Lower lobe of right lung (tissue), 2 donors: Measurements from ENCODE around the gene XRCC2. TPM values are rescaled to one million over a fixed set of nuclear protein-coding genes. Genes with fewer than 3 reads are reported as not detected.

ENCODE experiments used
- ATAC-seq, 2 donors: fragments of 200-7000 bp; cut with Tn5 transposase; one replicate each; pipeline ENCODE4 v1.9.1; 2020 to 2022; ENCODE audit warnings: mild to moderate bottlenecking in 2 of 2, moderate library complexity in 2 of 2
- DNase-seq: peaks from one replicate; pipeline ENCODE4 v3.0.0-alpha.2; 2020
- H3K27ac ChIP-seq: fragments of 200-600 bp; one replicate; pipeline ENCODE4 v1.8.0; 2022
- H3K27me3 ChIP-seq: fragments of 200-600 bp; one replicate; pipeline ENCODE4 v1.8.0; 2022; ENCODE audit warnings: low read depth
- H3K36me3 ChIP-seq: fragments of 200-600 bp; one replicate; pipeline ENCODE4 v1.8.0; 2022; ENCODE audit warnings: mild to moderate bottlenecking
- H3K4me1 ChIP-seq: fragments of 200-600 bp; one replicate; pipeline ENCODE4 v1.8.0; 2022
- H3K4me3 ChIP-seq: fragments of 200-600 bp; one replicate; pipeline ENCODE4 v1.8.0; 2022; ENCODE audit warnings: mild to moderate bottlenecking
- H3K9me3 ChIP-seq: fragments of 200-600 bp; one replicate; pipeline ENCODE4 v1.8.0; 2022
- intact Hi-C: fragments of 100-400 bp; cut with DNase I; formaldehyde crosslinking; loops from one replicate; pipeline ENCODE4 v1.11.0; 2022
- total RNA-seq: library from RNA; stranded (reverse); fragmentation: NEBNext Ultra II Directional; extraction: Animal tissue kit (Norgen Biotek cat#: 25700); gene quantifications from one replicate; pipeline ENCODE4 v1.2.1, GENCODE V29; 2021
- TF ChIP-seq, protein P1 (sequence below): fragments of 200-600 bp; IDR thresholded peaks from one replicate; pipeline ENCODE4 v1.8.0; 2022; ENCODE audit warnings: antibody characterized with exemption, mild to moderate bottlenecking
- donor health status: DM: no; HTN: yes; CAD: no; lungs with severe emphysema.

XRCC2 gene
- total RNA-seq, 1 donor from 2014 or later: 0.86 TPM

DNA sequence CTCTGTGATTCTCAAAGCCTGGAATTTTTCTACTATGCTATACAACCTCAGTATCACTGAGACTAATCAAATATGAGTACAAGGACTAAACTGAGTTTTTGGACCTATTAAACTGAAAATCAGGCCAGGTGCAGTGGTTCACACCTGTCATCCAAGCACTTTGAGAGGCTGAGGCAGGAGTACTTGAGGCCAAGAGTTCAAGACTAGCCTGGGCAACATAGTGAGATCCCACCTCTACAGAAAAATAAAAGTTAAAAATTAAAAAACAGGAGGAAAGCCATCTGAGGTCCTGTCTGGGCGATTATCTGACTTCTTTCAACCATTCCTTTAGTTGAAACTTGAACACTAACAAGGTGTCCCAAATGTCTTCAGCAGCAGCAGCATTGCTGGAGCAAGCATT lies 7.0 kb downstream of the XRCC2 start:
- no peak overlapping the region for H3K27ac ChIP-seq
- H3K36me3 ChIP-seq: no peaks in the 10 kb centered on the region
- H3K4me3 ChIP-seq: no peak overlapping the region
- no peak for ATAC-seq
- no peaks in the 10 kb centered on the region for H3K27me3 ChIP-seq
- no peaks in the 10 kb centered on the region for H3K9me3 ChIP-seq
- intact Hi-C loops: no loop called here
- TF ChIP-seq, protein P1, sequence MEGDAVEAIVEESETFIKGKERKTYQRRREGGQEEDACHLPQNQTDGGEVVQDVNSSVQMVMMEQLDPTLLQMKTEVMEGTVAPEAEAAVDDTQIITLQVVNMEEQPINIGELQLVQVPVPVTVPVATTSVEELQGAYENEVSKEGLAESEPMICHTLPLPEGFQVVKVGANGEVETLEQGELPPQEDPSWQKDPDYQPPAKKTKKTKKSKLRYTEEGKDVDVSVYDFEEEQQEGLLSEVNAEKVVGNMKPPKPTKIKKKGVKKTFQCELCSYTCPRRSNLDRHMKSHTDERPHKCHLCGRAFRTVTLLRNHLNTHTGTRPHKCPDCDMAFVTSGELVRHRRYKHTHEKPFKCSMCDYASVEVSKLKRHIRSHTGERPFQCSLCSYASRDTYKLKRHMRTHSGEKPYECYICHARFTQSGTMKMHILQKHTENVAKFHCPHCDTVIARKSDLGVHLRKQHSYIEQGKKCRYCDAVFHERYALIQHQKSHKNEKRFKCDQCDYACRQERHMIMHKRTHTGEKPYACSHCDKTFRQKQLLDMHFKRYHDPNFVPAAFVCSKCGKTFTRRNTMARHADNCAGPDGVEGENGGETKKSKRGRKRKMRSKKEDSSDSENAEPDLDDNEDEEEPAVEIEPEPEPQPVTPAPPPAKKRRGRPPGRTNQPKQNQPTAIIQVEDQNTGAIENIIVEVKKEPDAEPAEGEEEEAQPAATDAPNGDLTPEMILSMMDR: no peak
- DNase-seq: no peak
- peaks cover 7% of the 10 kb centered on the region for H3K4me1 ChIP-seq

GRCh38 chr7:152667958-152668357 lies 8.0 kb downstream of the XRCC2 start:
- Histone ChIP-seq H3K4me1 (peaks cover 7% of the 10 kb centered on the region), H3K36me3 (no peaks in the 10 kb centered on the region), H3K9me3 (no peaks in the 10 kb centered on the region), H3K27ac (no peak overlapping the region), H3K27me3 (no peaks in the 10 kb centered on the region), H3K4me3 (no peak overlapping the region)
- intact Hi-C loops: no loop called here
- TF ChIP-seq, protein P1: no peak
- DNase-seq (no peak), ATAC-seq (no peak)

- intact Hi-C loops: no loop called here
- Histone ChIP-seq H3K27me3 (no peaks in the 10 kb centered on the region), H3K4me1 (peaks cover 7% of the 10 kb centered on the region), H3K4me3 (no peak overlapping the region), H3K36me3 (no peaks in the 10 kb centered on the region), H3K27ac (no peak overlapping the region), H3K9me3 (no peaks in the 10 kb centered on the region)
- TF ChIP-seq, protein P1: no peak
- ATAC-seq (no peak), DNase-seq (no peak)
Observed at GRCh38 chr7:152666078-152666477, 9.9 kb downstream of the XRCC2 start.

GRCh38 chr7:152664636-152665035 lies 11.3 kb downstream of the XRCC2 start:
- intact Hi-C loops: no loop called here
- DNase-seq: no peak
- no peaks in the 10 kb centered on the region for H3K36me3 ChIP-seq
- H3K27me3 ChIP-seq: no peaks in the 10 kb centered on the region
- ATAC-seq: peak; percentile 44 to 74
- H3K9me3 ChIP-seq: no peaks in the 10 kb centered on the region
- peaks cover 7% of the 10 kb centered on the region for H3K4me1 ChIP-seq
- H3K4me3 ChIP-seq: no peak overlapping the region
- TF ChIP-seq, protein P1: no peak
- H3K27ac ChIP-seq: peak overlapping the region; percentile 26

GRCh38 chr7:152663931-152664330 lies 12.0 kb downstream of the XRCC2 start:
- Histone ChIP-seq H3K4me3 (no peak overlapping the region), H3K27me3 (no peaks in the 10 kb centered on the region), H3K36me3 (no peaks in the 10 kb centered on the region), H3K9me3 (no peaks in the 10 kb centered on the region), H3K27ac (peak overlapping the region; percentile 26), H3K4me1 (peaks cover 7% of the 10 kb centered on the region)
- DNase-seq (no peak), ATAC-seq (peak in 1 of 2 donors; percentile 31)
- intact Hi-C loops: no loop called here
- TF ChIP-seq, protein P1: no peak
